HuH-7.5 (cell line): Measurements from ENCODE around the gene SEZ6L.

Source experiments
- DNase-seq: peaks from one replicate; pipeline ENCODE4 v3.0.0; 2011; ENCODE audit warnings: low spot score

SEZ6L gene

GRCh38 chr22:26182723-26183122 is 13.5 kb downstream of the SEZ6L start:
- no peak for DNase-seq

- DNase-seq = no peak
These were observed 15.9 kb downstream of the SEZ6L start for GRCh38 chr22:26185190-26185589.

GRCh38 chr22:26188341-26188740 is 19.1 kb downstream of the SEZ6L start:
- DNase-seq = no peak

- no peak for DNase-seq
These were observed 25.1 kb downstream of the SEZ6L start for GRCh38 chr22:26194313-26194712.

GRCh38 chr22:26194877-26195276 is 25.6 kb downstream of the SEZ6L start:
- DNase-seq = no peak

- DNase-seq = no peak
These were observed 27.4 kb downstream of the SEZ6L start for GRCh38 chr22:26196657-26197056.

- DNase-seq = no peak
These were observed 28.2 kb downstream of the SEZ6L start for GRCh38 chr22:26197425-26197824.

GRCh38 chr22:26199665-26200064 is 30.4 kb downstream of the SEZ6L start:
- no peak for DNase-seq

- no peak for DNase-seq
These were observed 33.1 kb downstream of the SEZ6L start for GRCh38 chr22:26202280-26202924.

- DNase-seq = no peak
These were observed 36.2 kb downstream of the SEZ6L start for GRCh38 chr22:26205494-26205893.

GRCh38 chr22:26210334-26210733 is 41.1 kb downstream of the SEZ6L start:
- DNase-seq = no peak

GRCh38 chr22:26213826-26214225 is 44.6 kb downstream of the SEZ6L start:
- DNase-seq = no peak

GRCh38 chr22:26214466-26214865 is 45.2 kb downstream of the SEZ6L start:
- no peak for DNase-seq

- no peak for DNase-seq
These were observed 46.5 kb downstream of the SEZ6L start for GRCh38 chr22:26215736-26216135.

GRCh38 chr22:26225207-26225606 is 55.9 kb downstream of the SEZ6L start:
- DNase-seq = no peak

- DNase-seq = no peak
These were observed 57.5 kb downstream of the SEZ6L start for GRCh38 chr22:26226538-26227297.

- no peak for DNase-seq
These were observed 60.6 kb downstream of the SEZ6L start for GRCh38 chr22:26229910-26230309.

GRCh38 chr22:26234296-26234695 is 65.0 kb downstream of the SEZ6L start:
- DNase-seq = no peak

GRCh38 chr22:26235792-26236487 is 66.7 kb downstream of the SEZ6L start:
- no peak for DNase-seq

GRCh38 chr22:26236991-26237390 is 67.7 kb downstream of the SEZ6L start:
- DNase-seq = no peak

GRCh38 chr22:26238596-26238995 is 69.3 kb downstream of the SEZ6L start:
- no peak for DNase-seq

- no peak for DNase-seq
These were observed 70.3 kb downstream of the SEZ6L start for GRCh38 chr22:26239581-26239980.

- DNase-seq = no peak
These were observed 72.1 kb downstream of the SEZ6L start for GRCh38 chr22:26241361-26241760.
